Glutamatergic neuron (in vitro differentiated cells): ENCODE measurements around the gene GFY. TPM values are rescaled to one million over a fixed set of nuclear protein-coding genes. Genes with fewer than 3 reads are reported as not detected.
"Not testable (repeated sequence)": the region's sequence is repeated elsewhere in the genome, so short reads cannot be mapped to it uniquely, and the experiment has no call there.

ENCODE experiments used
- DNase-seq: peaks from one replicate; pipeline ENCODE4 v3.0.0; 2022
- H3K27ac Mint-ChIP-seq: one replicate; pipeline ENCODE4 v1.8.0; 2020; ENCODE audit warnings: mild to moderate bottlenecking, mixed read lengths, inconsistent platforms; ENCODE audit not compliant: unreplicated experiment
- H3K27me3 Mint-ChIP-seq: one replicate; pipeline ENCODE4 v1.8.0; 2020; ENCODE audit warnings: mild to moderate bottlenecking, moderate library complexity, mixed read lengths, inconsistent platforms; ENCODE audit not compliant: unreplicated experiment
- H3K36me3 Mint-ChIP-seq: one replicate; pipeline ENCODE4 v1.8.0; 2020; ENCODE audit warnings: mild to moderate bottlenecking, mixed read lengths, inconsistent platforms; ENCODE audit not compliant: unreplicated experiment
- H3K4me1 Mint-ChIP-seq: one replicate; pipeline ENCODE4 v1.8.0; 2020; ENCODE audit warnings: mild to moderate bottlenecking, low read depth, mixed read lengths, inconsistent platforms; ENCODE audit not compliant: unreplicated experiment
- H3K4me3 Mint-ChIP-seq: one replicate; pipeline ENCODE4 v1.8.0; 2020; ENCODE audit warnings: mild to moderate bottlenecking, mixed read lengths, inconsistent platforms; ENCODE audit not compliant: unreplicated experiment
- H3K9me3 Mint-ChIP-seq: one replicate; pipeline ENCODE4 v1.8.0; 2020; ENCODE audit warnings: mild to moderate bottlenecking, moderate library complexity, mixed read lengths, inconsistent platforms; ENCODE audit not compliant: unreplicated experiment
- CTCF ChIP-seq: fragments of 200-600 bp; sonication (generic); IDR thresholded peaks from one replicate; pipeline ENCODE4 v1.5.0; 2021; ENCODE audit not compliant: partially characterized antibody, unreplicated experiment
- total RNA-seq: library from RNA; stranded (reverse); fragmentation: NEBNext Ultra II Directional; extraction: Animal tissue kit (Norgen Biotek cat#: 25700); gene quantifications from one replicate; pipeline ENCODE4 v1.2.1, GENCODE V29; 2021; ENCODE audit not compliant: unreplicated experiment

The GFY gene
- total RNA-seq, 1 donor from 2014 or later, result 0.88 TPM

- Mint-ChIP-seq H3K27me3 (peaks cover 6% of the 10 kb centered on the region), H3K36me3 (no peaks in the 10 kb centered on the region), H3K4me3 (peak overlapping the region; percentile 70), H3K9me3 (peaks cover 3% of the 10 kb centered on the region), H3K4me1 (peaks cover 9% of the 10 kb centered on the region), H3K27ac (peak overlapping the region; percentile 98)
- TF ChIP-seq CTCF, result no peak
- DNase-seq, result peak; percentile 80
Observed at GRCh38 chr19:49468746-49469447, 43.7 kb downstream of the GFY start.

- Mint-ChIP-seq H3K27me3 (peaks cover 9% of the 10 kb centered on the region), H3K27ac (peak overlapping the region; percentile 91), H3K4me3 (no peak overlapping the region), H3K36me3 (no peaks in the 10 kb centered on the region), H3K9me3 (peaks cover 3% of the 10 kb centered on the region), H3K4me1 (peaks cover 11% of the 10 kb centered on the region)
- no peak for TF ChIP-seq CTCF
- DNase-seq, result peak; percentile 47
Observed at GRCh38 chr19:49469828-49470614, 44.8 kb downstream of the GFY start.

- no peak for TF ChIP-seq CTCF
- peak overlapping the region; percentile 91 for H3K27ac Mint-ChIP-seq
- peaks cover 9% of the 10 kb centered on the region for H3K27me3 Mint-ChIP-seq
- no peak overlapping the region for H3K4me3 Mint-ChIP-seq
- no peaks in the 10 kb centered on the region for H3K36me3 Mint-ChIP-seq
- H3K4me1 Mint-ChIP-seq, result peaks cover 11% of the 10 kb centered on the region
- no peak for DNase-seq
- peaks cover 3% of the 10 kb centered on the region for H3K9me3 Mint-ChIP-seq
Observed at GRCh38 chr19:49470615-49470978, 45.4 kb downstream of the GFY start.

- H3K4me3 Mint-ChIP-seq, result no peak overlapping the region
- no peak for TF ChIP-seq CTCF
- DNase-seq, result no peak
- H3K9me3 Mint-ChIP-seq, result peaks cover 3% of the 10 kb centered on the region
- H3K27ac Mint-ChIP-seq, result peak overlapping the region; percentile 69
- H3K36me3 Mint-ChIP-seq, result no peaks in the 10 kb centered on the region
- peaks cover 12% of the 10 kb centered on the region for H3K27me3 Mint-ChIP-seq
- peaks cover 13% of the 10 kb centered on the region for H3K4me1 Mint-ChIP-seq
Observed at GRCh38 chr19:49472936-49473335, 47.7 kb downstream of the GFY start.

GRCh38 chr19:49473501-49473867 is 48.3 kb downstream of the GFY start:
- not testable (repeated sequence) for DNase-seq, H3K9me3 Mint-ChIP-seq, H3K36me3 Mint-ChIP-seq, H3K4me3 Mint-ChIP-seq
- H3K4me1 Mint-ChIP-seq, result peaks cover 13% of the 10 kb centered on the region
- peaks cover 12% of the 10 kb centered on the region for H3K27me3 Mint-ChIP-seq
- H3K27ac Mint-ChIP-seq, result peak overlapping the region; percentile 69
